Cardiac muscle cell (in vitro differentiated cells and primary cell): Measurements from ENCODE around the gene ADAMTS2. TPM values are rescaled to one million over a fixed set of nuclear protein-coding genes. Genes with fewer than 3 reads are reported as not detected.

ENCODE experiments used
- DNase-seq, 2 donors: peaks; one replicate each; pipeline versions ENCODE4 v3.0.0 to v3.0.0-alpha.2; 2010 to 2017; ENCODE audit warnings: low read depth in 1 of 2, low spot score in 1 of 2
- H3K27ac ChIP-seq: fragments of 200-600 bp; sonication (generic); 2 replicates; pipeline ENCODE4 v1.5.1; 2016
- H3K27me3 ChIP-seq: fragments of 200-600 bp; sonication (generic); 2 replicates; pipeline ENCODE4 v1.6.0; 2016; ENCODE audit warnings: control low read depth
- H3K36me3 ChIP-seq: fragments of 200-600 bp; sonication (generic); 2 replicates; pipeline ENCODE4 v1.5.1; 2016; ENCODE audit warnings: control low read depth
- H3K4me1 ChIP-seq: fragments of 200-600 bp; sonication (generic); 2 replicates; pipeline ENCODE4 v1.8.1; 2017; ENCODE audit warnings: low read depth, mild to moderate bottlenecking, mixed run types
- H3K4me3 ChIP-seq: fragments of 200-600 bp; sonication (generic); 2 replicates; pipeline ENCODE4 v1.5.1; 2016; ENCODE audit warnings: mild to moderate bottlenecking
- H3K9me3 ChIP-seq: fragments of 200-600 bp; sonication (generic); 2 replicates; pipeline ENCODE4 v1.5.1; 2017; ENCODE audit warnings: low read depth, mild to moderate bottlenecking, control low read depth
- CTCF ChIP-seq: IDR thresholded peaks from 2 replicates; pipeline ENCODE4 v1.5.1; 2012; ENCODE audit warnings: low read depth, mild to moderate bottlenecking, low read length
- polyA plus RNA-seq: library from polyadenylated mRNA; unstranded; fragments of >200 nt; fragmentation: Nextera tagmentation; extraction: Ambion mirVana; gene quantifications from 2 replicates; pipeline ENCODE4 v1.2.1, GENCODE V29; 2016
- total RNA-seq: library from RNA; depleted of rRNA; stranded (reverse); fragments of >200 nt; gene quantifications from 2 replicates; pipeline ENCODE4 v1.2.3, GENCODE V29; 2016

The ADAMTS2 gene
- total and polyA plus RNA-seq, 2 experiments from 2014 or later = 3.1 to 8.8 TPM

- no peak overlapping the region for H3K27ac ChIP-seq
Measured at GRCh38 chr5:179323026-179323870, 22.0 kb downstream of the ADAMTS2 start.

DNA sequence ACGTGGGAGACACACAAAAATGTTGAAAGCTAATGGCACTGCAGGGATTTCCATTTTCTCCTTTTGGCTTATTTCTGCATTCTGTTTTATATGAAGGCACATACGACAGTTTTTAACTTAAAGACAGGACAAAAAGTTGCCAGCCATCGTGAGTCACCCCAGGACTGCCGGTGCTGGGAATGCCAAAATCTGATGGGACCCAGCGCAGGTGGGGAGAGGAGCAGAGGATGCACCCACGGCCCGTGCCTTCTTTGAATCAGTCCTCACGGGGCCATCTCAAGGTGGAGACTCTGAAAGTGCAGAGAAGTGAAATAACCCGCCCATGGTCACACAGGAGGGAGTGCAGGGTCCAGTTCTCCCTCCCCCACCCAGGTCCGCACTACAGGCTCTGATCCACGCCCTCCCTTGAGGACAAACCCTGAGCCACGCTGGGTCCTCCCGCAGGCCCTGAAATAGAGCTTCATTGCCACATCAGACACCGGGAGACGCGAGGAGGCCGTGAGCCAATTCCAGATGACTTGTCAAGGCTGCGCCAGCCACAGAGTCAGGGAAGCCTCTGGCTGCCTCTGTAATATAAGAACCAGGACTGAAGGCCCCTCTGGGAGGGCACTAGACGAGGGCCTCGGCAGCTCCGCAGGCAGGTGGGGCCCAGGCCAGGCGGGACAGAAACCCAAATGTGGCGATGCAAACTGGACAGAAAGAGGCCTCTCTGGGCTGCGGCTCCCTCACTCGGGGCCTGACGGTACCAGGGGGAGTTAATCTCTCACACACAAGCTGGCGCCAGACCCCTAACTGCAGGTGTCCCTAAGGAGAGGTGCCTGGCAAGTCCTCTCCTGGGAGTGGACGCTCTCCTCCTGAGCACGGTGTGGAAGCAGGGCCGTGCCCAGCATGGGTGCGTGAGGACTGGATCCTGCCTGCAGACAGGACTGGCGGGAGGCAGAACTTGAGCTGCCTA is 22.9 kb downstream of the ADAMTS2 start:
- Histone ChIP-seq H3K4me1 (peaks cover 4% of the 10 kb centered on the region), H3K4me3 (no peak overlapping the region), H3K36me3 (no peaks in the 10 kb centered on the region), H3K27ac (no peak overlapping the region), H3K27me3 (peaks cover 9% of the 10 kb centered on the region), H3K9me3 (no peaks in the 10 kb centered on the region)
- no peak for TF ChIP-seq CTCF
- DNase-seq = no peak

More at GRCh38 chr5:179323026-179323870, 22.0 kb downstream of the ADAMTS2 start:
- no peak for DNase-seq
- peaks cover 4% of the 10 kb centered on the region for H3K4me1 ChIP-seq
- H3K9me3 ChIP-seq = no peaks in the 10 kb centered on the region
- no peak overlapping the region for H3K4me3 ChIP-seq
- H3K27me3 ChIP-seq = peaks cover 9% of the 10 kb centered on the region
- H3K36me3 ChIP-seq = no peaks in the 10 kb centered on the region
- no peak for TF ChIP-seq CTCF

DNA sequence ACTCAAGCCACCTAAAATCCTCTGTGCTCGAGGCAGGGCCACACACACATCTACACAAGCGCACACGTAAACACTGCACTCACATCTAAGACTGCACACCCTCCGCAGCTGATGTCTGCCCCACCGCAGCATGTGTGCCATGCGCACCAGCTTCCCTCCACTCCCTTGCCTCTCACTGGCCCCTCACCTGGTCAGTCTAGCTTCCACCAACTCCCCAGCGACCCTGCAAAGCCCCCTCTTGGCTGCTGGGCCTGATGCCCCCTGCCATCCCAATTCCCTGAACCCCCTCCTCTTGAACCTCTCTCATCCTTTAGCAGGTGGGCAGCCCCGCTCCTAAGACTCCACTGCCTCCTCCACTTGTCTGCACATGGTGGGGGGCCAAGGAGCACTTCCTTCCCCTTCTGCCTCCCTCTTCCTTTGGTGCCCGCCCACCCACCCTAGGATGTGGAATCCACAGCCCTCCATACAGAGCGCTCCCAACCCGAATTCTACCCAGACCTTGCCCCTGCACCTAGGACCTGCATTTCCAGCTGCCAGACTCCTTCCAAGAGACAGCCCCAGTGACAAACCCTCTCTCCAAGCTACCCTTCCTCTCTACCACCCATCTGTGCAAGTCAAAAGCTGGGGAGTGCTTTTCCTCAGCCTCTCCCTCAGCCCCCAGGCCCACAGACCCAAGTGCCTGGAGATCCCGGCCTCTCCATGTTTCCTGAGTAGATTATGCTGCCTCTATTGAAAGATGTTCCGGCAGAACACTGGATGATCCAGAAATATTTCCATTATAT is 23.9 kb downstream of the ADAMTS2 start:
- no peak for DNase-seq
- H3K9me3 ChIP-seq = no peaks in the 10 kb centered on the region
- TF ChIP-seq CTCF = no peak
- H3K27me3 ChIP-seq = no peaks in the 10 kb centered on the region
- peaks cover 4% of the 10 kb centered on the region for H3K4me1 ChIP-seq
- H3K27ac ChIP-seq = no peak overlapping the region
- H3K36me3 ChIP-seq = no peaks in the 10 kb centered on the region
- no peak overlapping the region for H3K4me3 ChIP-seq

GRCh38 chr5:179319741-179320281 is 25.4 kb downstream of the ADAMTS2 start:
- DNase-seq = peak in 1 of 2 donors; percentile 71
- no peak for TF ChIP-seq CTCF
- Histone ChIP-seq H3K27me3 (no peaks in the 10 kb centered on the region), H3K4me1 (peaks cover 4% of the 10 kb centered on the region), H3K36me3 (no peaks in the 10 kb centered on the region), H3K27ac (no peak overlapping the region), H3K9me3 (no peaks in the 10 kb centered on the region), H3K4me3 (no peak overlapping the region)

DNA sequence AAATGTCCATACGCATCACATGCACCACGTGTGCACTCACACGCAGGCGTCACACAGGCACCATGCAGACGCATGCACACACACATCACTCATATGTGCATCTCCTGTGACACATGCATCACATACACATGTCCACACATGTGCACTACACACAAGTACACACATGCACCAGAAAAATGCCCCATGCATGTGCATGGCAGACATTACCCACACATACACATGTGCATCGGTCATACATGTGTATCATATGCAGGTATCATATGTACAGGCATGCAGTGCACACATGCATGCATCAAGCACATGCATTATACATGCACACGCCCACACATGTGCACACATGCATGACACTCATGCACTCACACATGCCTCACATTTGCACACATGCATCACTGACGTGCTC is 26.1 kb downstream of the ADAMTS2 start:
- DNase-seq = no peak
- Histone ChIP-seq H3K9me3 (no peaks in the 10 kb centered on the region), H3K4me3 (no peak overlapping the region), H3K27ac (no peak overlapping the region), H3K4me1 (peaks cover 4% of the 10 kb centered on the region), H3K36me3 (no peaks in the 10 kb centered on the region), H3K27me3 (no peaks in the 10 kb centered on the region)
- no peak for TF ChIP-seq CTCF
